ENCODE measurements around the gene CRADD. TPM values are rescaled to one million over a fixed set of nuclear protein-coding genes. Genes with fewer than 3 reads are reported as not detected.

CRADD gene
- total RNA-seq, 2 donors from 2014 or later = 56.1 to 94.8 TPM

- no peak for DNase-seq (ENCODE audit: low spot score)
- no peak overlapping the region for H3K27ac ChIP-seq
- peaks cover 0 to 63% of the 10 kb centered on the region in 2 donors for H3K9me3 ChIP-seq
- TF ChIP-seq CTCF (IDR thresholded peaks at IDR 0.05) = no peak
- H3K27me3 ChIP-seq = no peaks in the 10 kb centered on the region
- no peaks in the 10 kb centered on the region for H3K36me3 ChIP-seq
- H3K4me1 ChIP-seq = no peaks in the 10 kb centered on the region
- H3K4me3 ChIP-seq = no peak overlapping the region
Observed at GRCh38 chr12:93873561-93873960, 196.4 kb downstream of the CRADD start.

- no peak for DNase-seq (ENCODE audit: low spot score)
- H3K9me3 ChIP-seq = peaks cover 0 to 56% of the 10 kb centered on the region in 2 donors
- TF ChIP-seq CTCF (IDR thresholded peaks at IDR 0.05) = no peak
Observed at GRCh38 chr12:93875157-93875556, 198.0 kb downstream of the CRADD start.

GRCh38 chr12:93876360-93876759, 199.2 kb downstream of the CRADD start:
- no peak for DNase-seq (ENCODE audit: low spot score)
- H3K27me3 ChIP-seq = no peaks in the 10 kb centered on the region
- peaks cover 0 to 55% of the 10 kb centered on the region in 2 donors for H3K9me3 ChIP-seq
- no peak overlapping the region for H3K4me3 ChIP-seq
- no peak for TF ChIP-seq CTCF (IDR thresholded peaks at IDR 0.05)
- no peak overlapping the region for H3K27ac ChIP-seq
- no peaks in the 10 kb centered on the region for H3K36me3 ChIP-seq
- peaks cover 0 to 21% of the 10 kb centered on the region in 2 donors for H3K4me1 ChIP-seq

More at GRCh38 chr12:93875157-93875556, 198.0 kb downstream of the CRADD start:
- H3K36me3 ChIP-seq = no peaks in the 10 kb centered on the region
- H3K4me3 ChIP-seq = no peak overlapping the region
- H3K4me1 ChIP-seq = peaks cover 0 to 9% of the 10 kb centered on the region in 2 donors
- no peak overlapping the region for H3K27ac ChIP-seq
- no peaks in the 10 kb centered on the region for H3K27me3 ChIP-seq

- TF ChIP-seq CTCF (IDR thresholded peaks at IDR 0.05) = no peak
- peaks cover 0 to 22% of the 10 kb centered on the region in 2 donors for H3K4me1 ChIP-seq
- peaks cover 0 to 44% of the 10 kb centered on the region in 2 donors for H3K9me3 ChIP-seq
- no peak overlapping the region for H3K4me3 ChIP-seq
- no peaks in the 10 kb centered on the region for H3K36me3 ChIP-seq
- peak; percentile 13 for DNase-seq (ENCODE audit: low spot score)
- H3K27me3 ChIP-seq = no peaks in the 10 kb centered on the region
- no peak overlapping the region for H3K27ac ChIP-seq
Observed at GRCh38 chr12:93877446-93877845, 200.3 kb downstream of the CRADD start.

- Histone ChIP-seq H3K36me3 (no peaks in the 10 kb centered on the region), H3K27ac (no peak overlapping the region), H3K4me3 (no peak overlapping the region), H3K27me3 (no peaks in the 10 kb centered on the region), H3K9me3 (peaks cover 0 to 22% of the 10 kb centered on the region in 2 donors), H3K4me1 (peaks cover 0 to 22% of the 10 kb centered on the region in 2 donors)
- DNase-seq (ENCODE audit: low spot score) = peak; percentile 38
- TF ChIP-seq CTCF (IDR thresholded peaks at IDR 0.05) = no peak
Observed at GRCh38 chr12:93879476-93880421, 202.6 kb downstream of the CRADD start.
